Activated T-cell treated with anti-CD3 and anti-CD28 coated beads, Interleukin-2, amount 50 U/mL, for 48 hours (primary cell): ENCODE data around the gene SURF1.
A peak's percentile ranks its signal among the peaks of the same experiment; 100 is the strongest.
"Not testable (repeated sequence)": the region's sequence is repeated elsewhere in the genome, so short reads cannot be mapped to it uniquely, and the experiment has no call there.

ENCODE experiments used
- DNase-seq, 2 experiments: peaks; one replicate each; pipeline ENCODE4 v3.0.0-alpha.2; 2020

The SURF1 gene

GRCh38 chr9:133382507-133383141, 26.3 kb upstream of the SURF1 start:
- no peak for DNase-seq

GRCh38 chr9:133380734-133381133, 24.4 kb upstream of the SURF1 start:
- no peak for DNase-seq

- DNase-seq = no peak
Observed at GRCh38 chr9:133379153-133380086, 23.1 kb upstream of the SURF1 start.

GRCh38 chr9:133378408-133378962, 22.2 kb upstream of the SURF1 start:
- no peak for DNase-seq

- no peak for DNase-seq
Observed at GRCh38 chr9:133377721-133378216, 21.5 kb upstream of the SURF1 start.

GRCh38 chr9:133377280-133377679, 21.0 kb upstream of the SURF1 start:
- not testable (repeated sequence) for DNase-seq

GRCh38 chr9:133375724-133376654, 19.7 kb upstream of the SURF1 start, which contains the start of the genes STKLD1 and SURF4:
STKLD1 (plus strand) TSS chr9:133376366; CDS start chr9:133376474, 108 bp downstream.
SURF4 (minus strand) TSS chr9:133376060; CDS start chr9:133375969, 91 bp downstream.
- peak; percentile 98 to 99 for DNase-seq

GRCh38 chr9:133375116-133375723, 18.9 kb upstream of the SURF1 start:
- peak; percentile 62 to 63 for DNase-seq

GRCh38 chr9:133374612-133375115, 18.4 kb upstream of the SURF1 start:
- peak in 1 of 2 experiments; percentile 59 for DNase-seq

- no peak for DNase-seq
Observed at GRCh38 chr9:133372144-133372543, 15.9 kb upstream of the SURF1 start.

GRCh38 chr9:133371261-133371711, 15.0 kb upstream of the SURF1 start:
- DNase-seq = peak; percentile 85 to 88

- DNase-seq = peak; percentile 57 to 58
Observed at GRCh38 chr9:133370685-133371084, 14.4 kb upstream of the SURF1 start.

- peak; percentile 58 to 64 for DNase-seq
Observed at GRCh38 chr9:133369933-133370332, 13.6 kb upstream of the SURF1 start.

- DNase-seq = no peak
Observed at GRCh38 chr9:133369422-133369821, 13.1 kb upstream of the SURF1 start.

- no peak for DNase-seq
Observed at GRCh38 chr9:133368249-133368881, 12.1 kb upstream of the SURF1 start.

GRCh38 chr9:133367778-133368177, 11.5 kb upstream of the SURF1 start:
- no peak for DNase-seq

GRCh38 chr9:133367221-133367620, 10.9 kb upstream of the SURF1 start:
- no peak for DNase-seq

GRCh38 chr9:133366435-133366834, 10.1 kb upstream of the SURF1 start:
- DNase-seq = no peak

GRCh38 chr9:133362359-133363044, 6.2 kb upstream of the SURF1 start:
- DNase-seq = no peak

- DNase-seq = no peak
Observed at GRCh38 chr9:133361507-133362092, 5.3 kb upstream of the SURF1 start.
